Measurements from ENCODE around the gene OR52I2. TPM values are rescaled to one million over a fixed set of nuclear protein-coding genes. Genes with fewer than 3 reads are reported as not detected.

OR52I2 gene
- total RNA-seq, 4 donors from 2014 or later = not detected

- intact Hi-C loops (cut with DNase I) = no loop called here
- 89% methylated on average over 1 of the region's 1 CpG for WGBS
- Histone ChIP-seq H3K4me1 (no peaks in the 10 kb centered on the region), H3K27ac (replicated peaks in 1 of 4) (no peak overlapping the region), H3K27me3 (no peaks in the 10 kb centered on the region), H3K36me3 (no peaks in the 10 kb centered on the region), H3K9me3 (no peaks in the 10 kb centered on the region), H3K4me3 (no peak overlapping the region)
- no peak for TF ChIP-seq POLR2AphosphoS5 (IDR thresholded peaks at IDR 0.05)
- no peak for TF ChIP-seq POLR2A (IDR thresholded peaks at IDR 0.05; ENCODE audit: low read depth)
- no peak for TF ChIP-seq CTCF (IDR thresholded peaks at IDR 0.05)
- no peak for TF ChIP-seq EP300 (IDR thresholded peaks at IDR 0.05)
- no peak for DNase-seq (ENCODE audit: extremely low spot score)
These were observed 1.4 kb upstream of the OR52I2 start for GRCh38 chr11:4580124-4580523.

DNA sequence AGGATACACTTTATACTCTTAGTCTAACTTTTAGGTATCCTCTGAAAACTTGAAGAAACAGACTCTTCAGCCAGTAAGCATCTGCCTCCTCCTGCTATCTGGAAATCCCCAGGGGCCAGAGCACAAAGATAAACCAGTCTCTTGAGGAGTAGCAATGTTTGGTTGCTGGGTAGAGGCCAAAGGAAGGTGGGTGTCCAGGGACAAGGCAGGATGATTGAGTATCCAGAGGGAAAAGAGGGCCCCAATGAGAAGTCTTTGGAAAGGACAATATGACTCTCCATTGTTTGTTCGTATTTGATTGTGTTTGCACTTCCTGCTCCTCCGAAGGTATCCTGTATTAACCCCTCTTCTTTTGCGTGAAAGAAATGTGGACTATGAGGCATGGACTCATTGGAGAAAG lies 7.5 kb downstream of the OR52I2 start:
- Histone ChIP-seq H3K4me3 (no peak overlapping the region), H3K27me3 (peaks cover 0 to 14% (median 0%) of the 10 kb centered on the region in 4 donors), H3K4me1 (no peaks in the 10 kb centered on the region), H3K27ac (replicated peaks in 1 of 4) (no peak overlapping the region), H3K9me3 (no peaks in the 10 kb centered on the region), H3K36me3 (no peaks in the 10 kb centered on the region)
- intact Hi-C loops (cut with DNase I) = no loop called here
- no peak for TF ChIP-seq POLR2AphosphoS5 (IDR thresholded peaks at IDR 0.05)
- no peak for TF ChIP-seq CTCF (IDR thresholded peaks at IDR 0.05)
- 61% methylated on average over 3 of the region's 3 CpGs for WGBS
- DNase-seq (ENCODE audit: extremely low spot score) = no peak

DNA sequence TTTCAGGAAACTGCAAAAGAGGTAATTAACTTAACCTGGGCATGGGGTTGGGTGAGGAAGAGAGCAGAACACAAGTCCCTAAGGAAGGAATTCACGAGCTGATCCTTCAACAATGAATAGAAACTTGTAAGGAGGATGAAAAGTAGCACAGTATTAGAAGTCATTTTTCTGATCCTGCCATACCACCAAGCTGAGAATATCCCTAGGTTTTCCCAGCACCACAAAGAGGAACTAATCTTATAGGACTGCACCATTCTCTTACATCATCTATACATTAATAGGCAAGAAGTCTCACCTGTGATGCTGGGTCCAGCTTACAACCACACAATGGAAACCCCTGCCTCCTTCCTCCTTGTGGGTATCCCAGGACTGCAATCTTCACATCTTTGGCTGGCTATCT lies 12.2 kb downstream of the OR52I2 start, which contains the start of gene OR52I1:
OR52I1 (plus strand) TSS at position 301 of the 400 bp plus-strand sequence; CDS start at position 301, 0 bp downstream.
- Histone ChIP-seq H3K4me1 (no peaks in the 10 kb centered on the region), H3K9me3 (no peaks in the 10 kb centered on the region), H3K27ac (replicated peaks in 1 of 4) (no peak within 1 kb of the TSS), H3K36me3 (peaks cover 4 to 33% (median 23%) of the 10 kb centered on the region in 4 donors), H3K4me3 (no peak within 1 kb of the TSS), H3K27me3 (no peaks in the 10 kb centered on the region)
- DNase-seq (ENCODE audit: extremely low spot score) = no peak
- 79% methylated on average over 1 of the region's 1 CpG for WGBS
- intact Hi-C loops (cut with DNase I) = no loop called here
- TF ChIP-seq EP300 (IDR thresholded peaks at IDR 0.05) (no peak), POLR2A (IDR thresholded peaks at IDR 0.05; ENCODE audit: low read depth) (no peak), CTCF (IDR thresholded peaks at IDR 0.05) (no peak), POLR2AphosphoS5 (IDR thresholded peaks at IDR 0.05) (no peak)

- H3K4me3 ChIP-seq = no peak overlapping the region
- no peaks in the 10 kb centered on the region for H3K27me3 ChIP-seq
- H3K27ac ChIP-seq (replicated peaks in 1 of 4) = no peak overlapping the region
- 100% methylated on average over 2 of the region's 4 CpGs for WGBS
- intact Hi-C loops (cut with DNase I) = no loop called here
- H3K9me3 ChIP-seq = no peaks in the 10 kb centered on the region
- peak; percentile 62 for DNase-seq (ENCODE audit: extremely low spot score)
- TF ChIP-seq POLR2AphosphoS5 (IDR thresholded peaks at IDR 0.05) (no peak), POLR2A (IDR thresholded peaks at IDR 0.05; ENCODE audit: low read depth) (no peak), EP300 (IDR thresholded peaks at IDR 0.05) (no peak), CTCF (IDR thresholded peaks at IDR 0.05) (no peak)
- H3K36me3 ChIP-seq = peaks cover 22 to 55% (median 50%) of the 10 kb centered on the region in 4 donors
- peaks cover 15 to 34% (median 21%) of the 10 kb centered on the region in 4 donors for H3K4me1 ChIP-seq
These were observed 23.5 kb downstream of the OR52I2 start for GRCh38 chr11:4605057-4605456.

Measured in esophagus muscularis mucosa (tissue), 4 donors.